Measurements from ENCODE around the gene TFDP1.

The TFDP1 gene, protein sequence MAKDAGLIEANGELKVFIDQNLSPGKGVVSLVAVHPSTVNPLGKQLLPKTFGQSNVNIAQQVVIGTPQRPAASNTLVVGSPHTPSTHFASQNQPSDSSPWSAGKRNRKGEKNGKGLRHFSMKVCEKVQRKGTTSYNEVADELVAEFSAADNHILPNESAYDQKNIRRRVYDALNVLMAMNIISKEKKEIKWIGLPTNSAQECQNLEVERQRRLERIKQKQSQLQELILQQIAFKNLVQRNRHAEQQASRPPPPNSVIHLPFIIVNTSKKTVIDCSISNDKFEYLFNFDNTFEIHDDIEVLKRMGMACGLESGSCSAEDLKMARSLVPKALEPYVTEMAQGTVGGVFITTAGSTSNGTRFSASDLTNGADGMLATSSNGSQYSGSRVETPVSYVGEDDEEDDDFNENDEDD

DNA sequence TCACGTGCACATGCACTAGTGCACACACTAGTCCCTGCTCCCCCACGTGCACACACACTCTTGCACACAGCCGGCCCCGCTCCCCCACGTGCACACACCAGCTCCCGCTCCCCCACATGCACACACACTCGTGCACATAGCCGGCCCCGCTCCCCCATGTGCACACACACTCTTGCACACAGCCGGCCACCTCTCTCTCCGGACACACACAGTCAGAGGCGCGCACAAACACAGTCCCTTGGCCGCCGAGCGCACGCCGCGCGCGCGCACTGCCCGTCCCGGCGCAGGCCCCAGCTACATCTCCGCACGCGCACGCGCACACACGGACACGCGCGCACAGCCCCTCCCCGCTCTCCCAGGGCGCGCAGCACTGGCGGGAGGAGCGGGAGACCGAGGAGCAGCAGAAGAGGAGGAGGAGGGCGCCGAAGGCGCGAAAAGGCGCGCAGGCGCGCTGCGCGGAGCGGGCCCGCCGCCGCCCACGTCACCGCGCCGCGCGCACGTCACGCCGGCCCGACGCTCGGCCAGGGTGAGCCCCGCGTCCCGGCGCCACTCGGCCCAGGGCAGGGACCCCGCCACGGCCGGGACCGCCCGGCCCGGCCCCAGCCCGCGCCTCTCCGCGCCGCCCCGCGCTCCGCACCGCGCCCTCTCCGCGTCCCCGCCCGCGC is at the start of gene TFDP1:
Gene TFDP1, plus strand, starts transcription at position 549 of the 665 bp plus-strand sequence. CDS start 1,085 bp downstream, outside the sequence.
- DNase-seq (ENCODE audit: low spot score) = peak; percentile 89

DNA sequence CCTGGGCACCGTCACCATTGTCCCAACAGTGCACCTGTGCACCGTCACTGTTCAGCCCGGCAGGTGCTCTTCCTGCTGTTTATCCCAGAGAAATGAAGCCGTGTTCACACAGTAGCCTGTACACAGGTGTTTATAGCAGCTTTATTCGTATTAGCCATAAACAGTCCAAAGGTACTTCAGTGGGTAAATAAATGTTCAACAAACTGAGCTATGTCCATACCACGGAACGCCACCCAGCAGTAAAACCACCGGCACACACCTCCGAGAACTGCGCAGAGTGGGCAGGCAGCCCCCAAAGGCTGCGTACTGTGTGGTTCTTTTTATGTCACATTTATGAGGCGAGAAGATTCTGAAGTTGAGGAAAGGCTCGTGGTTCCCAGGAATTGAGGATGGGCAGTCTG is 49.2 kb upstream of the TFDP1 start:
- no peak for DNase-seq (ENCODE audit: low spot score)

DNA sequence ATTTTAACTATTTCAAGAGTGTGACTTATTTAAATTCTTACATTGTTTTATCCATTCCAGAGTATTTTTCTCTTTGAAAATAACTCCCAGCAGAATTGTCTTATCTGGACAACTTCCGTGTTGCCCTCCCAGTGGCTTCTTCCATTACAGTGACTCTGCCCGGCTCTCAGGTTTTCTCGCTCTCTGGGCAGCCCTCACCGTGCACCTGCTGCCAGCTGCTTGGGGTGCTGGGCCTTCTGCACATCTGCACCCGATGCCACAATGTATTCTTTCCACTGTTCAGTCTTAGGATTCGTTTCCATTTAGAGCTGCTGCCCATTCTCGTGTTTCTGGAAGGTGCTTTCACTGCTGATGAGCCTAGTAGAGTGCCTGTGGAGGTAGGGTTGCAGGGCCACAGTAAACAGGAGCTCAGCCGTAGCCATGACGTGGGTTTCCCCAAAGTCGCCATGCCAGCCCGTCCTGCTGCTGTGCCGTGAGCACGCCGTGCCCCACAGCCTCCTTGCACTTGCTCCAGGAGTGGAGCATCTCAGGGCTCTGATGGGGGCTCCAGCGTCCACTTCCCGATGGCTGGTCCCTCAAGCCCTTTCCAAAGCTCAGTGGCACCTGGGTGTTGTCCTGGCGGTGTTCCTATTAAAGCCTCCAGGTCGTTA is 48.0 kb upstream of the TFDP1 start:
- DNase-seq (ENCODE audit: low spot score) = no peak

DNA sequence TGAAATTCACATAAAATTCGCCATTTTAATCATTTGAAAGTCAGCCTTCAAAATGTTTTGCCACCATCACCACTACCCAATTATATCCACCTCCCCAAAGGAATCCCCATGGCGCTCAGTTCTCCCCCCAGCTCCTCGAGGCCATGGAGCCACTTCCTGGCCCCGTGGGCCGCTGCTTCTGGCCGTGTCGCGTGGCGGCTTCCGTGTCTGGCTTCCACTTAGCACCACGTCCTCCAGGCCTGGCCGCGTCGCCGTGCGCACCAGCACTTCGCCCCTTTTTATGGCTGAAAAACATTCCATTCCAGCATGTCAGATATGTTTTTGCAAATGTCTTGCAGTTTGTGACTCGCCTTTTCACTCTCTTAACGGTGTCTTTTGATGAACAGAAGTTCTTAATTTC is 47.3 kb upstream of the TFDP1 start:
- no peak for DNase-seq (ENCODE audit: low spot score)

DNA sequence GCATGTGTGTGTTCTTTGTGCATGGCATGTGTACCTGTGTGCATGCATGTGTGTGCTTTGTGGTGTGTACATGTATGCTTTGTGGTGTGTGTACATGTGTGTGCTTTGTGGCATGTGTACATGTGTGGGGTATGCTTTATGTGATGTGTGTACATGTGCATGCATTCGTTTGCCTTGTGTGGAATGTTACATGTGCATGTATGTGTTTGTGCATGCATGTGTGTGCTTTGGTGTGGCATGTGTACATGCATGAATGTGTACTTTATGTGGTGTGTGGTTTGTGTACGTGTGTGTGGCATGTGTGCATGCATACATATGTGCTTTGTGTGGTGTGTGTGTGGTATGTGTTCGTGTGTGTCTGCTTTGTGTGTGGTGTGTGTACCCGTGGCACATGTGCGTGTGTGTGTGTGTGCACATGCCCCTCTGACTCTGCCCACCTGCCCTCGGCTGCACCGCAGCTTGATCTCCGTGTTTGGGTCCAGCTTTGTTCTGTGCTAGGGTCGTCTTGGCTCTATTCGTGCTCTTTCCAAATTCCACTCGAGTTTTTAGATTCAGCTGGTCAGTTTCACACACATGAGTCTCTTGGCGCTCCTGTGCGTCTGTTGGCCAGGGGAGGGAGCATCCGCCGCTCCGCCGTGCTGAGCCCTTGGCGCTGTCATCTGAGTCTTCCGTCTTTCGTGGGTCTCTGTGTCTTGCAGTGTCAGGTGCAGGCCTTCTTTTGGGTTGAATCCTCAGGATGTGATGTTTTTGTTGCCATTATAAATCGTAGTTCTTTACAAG is 46.5 kb upstream of the TFDP1 start:
- DNase-seq (ENCODE audit: low spot score) = no peak

DNA sequence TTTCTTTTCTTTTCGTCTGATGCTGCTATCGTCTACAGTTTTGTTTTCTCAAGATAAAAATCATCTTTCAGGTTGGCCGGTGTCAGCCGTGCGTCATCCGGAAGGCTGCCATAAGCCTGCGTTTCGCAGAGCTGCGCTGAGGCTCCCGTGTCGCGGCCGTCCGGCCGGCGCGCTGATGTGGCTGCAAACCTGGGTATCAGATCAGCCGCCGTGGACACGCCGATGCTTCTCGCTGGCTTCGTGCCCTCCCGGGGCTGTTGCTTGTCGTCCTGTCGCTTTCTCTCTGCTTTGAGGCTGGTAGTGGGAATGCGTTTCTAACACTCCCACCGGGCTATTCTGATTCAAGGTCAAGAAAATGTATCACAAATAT is 45.9 kb upstream of the TFDP1 start:
- DNase-seq (ENCODE audit: low spot score) = no peak

DNA sequence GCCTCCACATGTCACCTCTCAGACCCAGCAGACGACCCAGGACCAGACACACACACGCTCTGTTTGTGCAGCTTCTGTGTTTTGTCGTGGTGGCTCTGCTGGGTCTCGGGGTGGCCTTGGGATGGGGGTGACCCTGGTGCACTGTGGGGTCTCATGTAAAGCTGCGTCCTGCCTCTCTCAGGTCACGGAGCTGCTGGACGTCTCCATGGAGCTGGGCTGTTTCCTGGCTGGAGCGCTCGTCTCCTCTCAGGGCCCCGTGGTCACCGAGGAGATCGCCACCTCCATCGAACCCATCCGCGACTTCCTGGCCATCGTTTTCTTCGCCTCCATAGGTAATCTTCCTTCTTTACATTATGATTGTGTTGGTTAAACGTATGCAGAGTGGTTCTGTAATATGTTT is 45.4 kb upstream of the TFDP1 start:
- DNase-seq (ENCODE audit: low spot score) = no peak

DNA sequence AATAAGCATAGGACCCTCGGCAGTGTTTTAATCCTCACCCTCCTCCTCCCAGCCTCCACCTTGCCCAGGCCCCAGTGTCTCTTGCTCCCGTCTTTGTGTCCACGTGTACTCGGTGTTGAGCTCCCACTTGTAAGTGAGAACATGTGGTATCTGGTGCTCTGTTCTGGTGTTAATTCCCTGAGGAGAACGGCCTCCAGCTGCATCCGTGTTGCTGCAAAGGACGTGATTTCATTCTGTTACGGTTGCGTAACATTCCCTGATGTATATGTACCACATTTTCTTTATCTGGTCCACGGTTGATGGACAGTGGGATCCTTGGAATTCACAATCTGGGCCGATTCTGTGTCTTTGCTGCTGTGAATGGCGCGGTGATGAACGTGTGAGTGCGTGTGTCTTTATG is 44.7 kb upstream of the TFDP1 start:
- DNase-seq (ENCODE audit: low spot score) = no peak

DNA sequence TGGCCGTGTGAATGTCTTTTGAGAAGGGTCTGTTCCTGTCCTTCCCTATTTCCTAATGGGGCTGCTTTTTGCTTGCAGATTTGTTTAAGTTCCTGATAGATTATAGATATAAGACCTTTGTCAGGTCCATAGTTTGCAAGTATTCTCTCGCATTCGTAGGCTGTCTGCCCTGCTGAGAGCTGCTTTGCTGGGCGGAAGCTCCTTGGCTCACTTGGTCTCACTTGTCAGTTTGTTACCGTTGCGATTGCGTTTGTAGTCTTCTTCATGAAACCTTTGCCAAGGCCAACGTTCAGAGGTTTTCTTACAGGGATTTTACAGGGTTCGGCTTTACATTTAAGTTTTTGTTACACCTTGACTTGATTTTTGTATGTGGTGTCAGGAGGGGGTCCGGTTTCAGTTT is 44.0 kb upstream of the TFDP1 start:
- no peak for DNase-seq (ENCODE audit: low spot score)

DNA sequence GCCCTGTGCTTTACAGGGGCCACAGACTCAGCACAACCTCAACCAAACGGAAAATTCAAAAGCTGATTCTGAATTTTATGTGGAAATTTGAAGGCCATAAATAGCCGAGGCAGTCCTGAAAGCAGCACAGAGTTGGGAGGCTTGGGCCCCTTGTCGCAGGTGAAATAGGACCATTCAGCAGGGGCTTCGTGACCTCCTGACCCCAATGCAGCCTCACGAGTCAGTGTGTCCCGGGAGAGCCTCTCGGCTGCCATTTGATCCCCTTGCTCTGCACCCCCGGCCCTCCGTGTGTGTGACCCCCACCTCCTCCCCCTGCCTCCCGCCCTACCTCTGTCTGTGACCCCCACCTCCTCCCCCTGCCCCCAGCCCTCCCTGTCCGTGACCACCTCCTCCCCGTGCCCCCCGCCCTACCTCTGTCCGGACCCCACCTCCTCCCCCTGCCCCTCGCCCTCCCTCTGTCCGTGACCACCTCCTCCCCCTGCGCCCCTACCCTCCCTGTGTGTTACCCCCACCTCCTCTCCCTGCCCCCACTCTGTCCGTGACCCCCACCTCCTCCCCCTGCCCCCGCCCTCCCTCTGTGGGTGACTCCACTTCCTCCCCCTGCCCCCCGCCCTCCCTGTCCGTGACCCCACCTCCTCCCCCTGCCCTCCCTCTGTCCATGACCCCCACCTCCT is 41.7 kb upstream of the TFDP1 start:
- DNase-seq (ENCODE audit: low spot score) = no peak

DNA sequence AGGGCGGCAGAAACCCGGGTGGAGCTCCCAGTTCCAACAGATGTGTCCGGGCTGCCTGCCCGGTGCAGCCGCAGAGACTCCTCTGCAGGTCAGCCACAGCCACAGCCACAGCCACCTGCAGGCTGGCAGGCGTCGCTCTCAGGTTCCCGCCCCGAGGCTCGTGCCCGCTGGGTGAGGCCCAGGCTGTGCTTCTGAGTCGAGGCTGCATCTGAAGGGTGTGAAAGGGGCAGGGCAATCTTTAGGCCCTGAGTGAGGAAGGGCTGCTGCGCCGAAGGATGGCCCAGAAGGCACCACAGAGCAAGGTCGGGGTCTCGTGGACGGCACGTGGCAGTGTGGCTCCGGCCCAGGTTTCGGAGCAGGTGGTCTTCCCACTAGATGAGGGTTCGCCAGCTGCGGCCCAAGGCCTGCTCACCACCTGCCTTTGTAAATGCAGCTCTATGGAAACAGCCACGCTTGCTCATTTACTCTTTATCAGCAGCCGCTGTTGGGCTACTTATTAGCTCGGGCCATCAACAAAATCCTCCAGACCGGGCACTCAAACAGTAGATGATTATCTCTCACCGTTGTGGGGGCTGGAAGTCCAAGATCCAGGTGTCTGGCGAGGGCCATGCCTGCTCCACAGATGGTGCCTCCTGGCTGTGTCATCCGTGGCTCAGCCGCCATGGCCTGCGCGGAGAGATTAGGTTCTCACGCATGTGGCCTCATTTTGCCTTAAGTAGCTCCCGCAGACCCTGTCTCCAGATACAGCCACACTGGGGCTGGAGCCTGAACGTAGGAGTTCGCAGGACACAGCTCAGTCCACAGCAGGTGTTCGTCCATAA is 40.3 kb upstream of the TFDP1 start:
- no peak for DNase-seq (ENCODE audit: low spot score)

DNA sequence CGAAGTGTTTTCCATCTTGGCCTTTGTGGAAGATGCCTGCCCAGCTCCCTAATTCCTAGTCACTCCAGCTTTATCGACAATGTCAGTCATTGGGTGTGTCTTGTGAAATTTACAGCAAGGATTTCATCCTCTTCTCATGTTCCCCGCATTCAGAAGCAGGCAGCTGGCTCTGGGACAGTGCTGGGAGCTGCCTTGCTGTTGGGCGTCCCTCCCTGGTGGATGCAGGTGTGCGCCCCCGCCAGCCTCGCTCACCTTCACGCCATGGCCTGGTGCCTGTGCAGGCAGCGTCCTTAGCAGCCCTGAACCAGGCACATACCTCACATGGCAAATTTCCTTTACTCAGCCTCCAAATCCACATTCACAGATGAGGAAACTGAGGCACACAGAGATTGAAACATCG is 39.7 kb upstream of the TFDP1 start:
- DNase-seq (ENCODE audit: low spot score) = no peak

DNA sequence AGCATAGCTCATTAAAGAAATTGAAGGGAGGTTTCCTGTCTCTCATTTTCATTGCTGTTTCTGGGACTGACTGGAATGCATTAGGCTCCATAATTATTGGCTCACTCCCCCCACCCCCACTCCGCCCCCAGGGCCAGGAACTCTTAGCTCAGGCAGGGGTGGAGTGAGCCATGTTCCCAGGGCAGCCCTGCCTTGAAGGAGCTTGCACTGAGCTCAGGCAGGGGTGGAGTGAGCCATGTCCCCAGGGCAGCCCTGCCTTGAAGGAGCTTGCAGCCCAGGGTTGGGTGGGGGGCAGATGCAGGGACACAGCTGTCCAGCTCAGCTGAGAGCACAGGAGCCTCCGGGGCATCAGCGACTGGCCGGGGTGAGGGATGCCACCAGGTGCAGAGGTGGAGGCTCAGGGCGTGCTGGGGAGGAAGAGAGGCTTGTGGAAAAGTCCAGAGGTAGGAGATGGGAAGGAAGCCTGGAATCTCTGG is 39.1 kb upstream of the TFDP1 start:
- DNase-seq (ENCODE audit: low spot score) = no peak

DNA sequence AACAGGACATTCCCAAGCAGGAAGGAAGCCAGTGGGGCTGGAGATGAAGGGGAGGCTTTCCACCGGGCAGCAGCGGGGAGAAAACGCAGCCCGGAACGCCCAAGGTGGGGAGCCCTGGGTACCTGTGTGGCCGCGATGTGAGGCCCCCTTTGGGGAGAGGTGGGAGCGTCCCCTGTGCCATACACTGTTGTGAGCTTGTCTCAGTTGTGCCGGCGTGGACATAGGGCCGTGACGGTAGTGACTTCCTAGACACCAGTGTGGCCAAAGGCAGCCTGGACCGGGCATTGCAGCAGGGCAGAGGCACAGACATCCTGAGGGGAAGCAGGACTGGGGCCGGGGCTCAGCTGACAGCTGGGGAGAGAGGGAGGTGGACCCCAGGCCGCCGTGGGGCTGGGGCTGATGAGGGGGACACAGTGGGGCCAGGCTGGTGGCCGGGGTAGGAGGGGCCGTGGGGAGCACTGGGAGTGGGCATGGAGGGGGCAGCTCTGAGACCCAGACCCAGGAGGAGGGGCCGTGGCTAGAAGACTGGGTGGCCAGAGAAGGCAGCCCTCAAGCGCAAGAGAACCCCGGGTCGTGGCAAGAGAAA is 38.5 kb upstream of the TFDP1 start:
- DNase-seq (ENCODE audit: low spot score) = no peak

DNA sequence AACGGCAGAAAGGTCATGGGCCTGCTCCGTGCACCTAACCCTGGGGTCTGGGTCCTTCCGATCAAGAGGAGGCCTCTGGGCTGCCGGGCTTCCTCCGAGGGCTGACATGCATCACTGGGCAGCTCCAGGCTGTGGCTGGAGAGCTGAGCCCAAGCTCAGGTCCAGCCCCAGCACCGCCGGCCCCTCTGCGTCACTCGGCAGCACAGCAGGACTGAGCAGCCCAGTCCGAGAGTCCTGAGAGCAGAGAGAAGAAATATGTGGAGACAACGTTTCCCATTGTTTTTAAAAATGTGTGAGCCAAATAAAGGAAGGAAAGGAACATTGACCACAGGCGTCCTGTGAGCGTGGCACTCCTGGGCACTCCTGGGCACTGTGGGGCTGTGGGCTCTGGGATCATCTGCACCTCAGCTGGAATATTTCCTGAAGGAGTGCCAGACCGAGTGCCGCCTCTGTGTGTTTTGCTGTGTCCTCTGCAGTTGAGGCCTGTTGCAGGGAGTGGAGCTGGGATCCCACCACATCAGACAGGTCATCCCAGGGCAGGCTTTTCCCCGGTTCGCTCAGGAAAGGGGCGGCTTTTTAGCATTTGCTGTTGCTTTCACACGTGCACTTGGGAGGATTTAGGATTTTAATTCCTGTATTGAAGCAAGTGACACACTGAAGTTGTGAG is 37.8 kb upstream of the TFDP1 start:
- DNase-seq (ENCODE audit: low spot score) = no peak

DNA sequence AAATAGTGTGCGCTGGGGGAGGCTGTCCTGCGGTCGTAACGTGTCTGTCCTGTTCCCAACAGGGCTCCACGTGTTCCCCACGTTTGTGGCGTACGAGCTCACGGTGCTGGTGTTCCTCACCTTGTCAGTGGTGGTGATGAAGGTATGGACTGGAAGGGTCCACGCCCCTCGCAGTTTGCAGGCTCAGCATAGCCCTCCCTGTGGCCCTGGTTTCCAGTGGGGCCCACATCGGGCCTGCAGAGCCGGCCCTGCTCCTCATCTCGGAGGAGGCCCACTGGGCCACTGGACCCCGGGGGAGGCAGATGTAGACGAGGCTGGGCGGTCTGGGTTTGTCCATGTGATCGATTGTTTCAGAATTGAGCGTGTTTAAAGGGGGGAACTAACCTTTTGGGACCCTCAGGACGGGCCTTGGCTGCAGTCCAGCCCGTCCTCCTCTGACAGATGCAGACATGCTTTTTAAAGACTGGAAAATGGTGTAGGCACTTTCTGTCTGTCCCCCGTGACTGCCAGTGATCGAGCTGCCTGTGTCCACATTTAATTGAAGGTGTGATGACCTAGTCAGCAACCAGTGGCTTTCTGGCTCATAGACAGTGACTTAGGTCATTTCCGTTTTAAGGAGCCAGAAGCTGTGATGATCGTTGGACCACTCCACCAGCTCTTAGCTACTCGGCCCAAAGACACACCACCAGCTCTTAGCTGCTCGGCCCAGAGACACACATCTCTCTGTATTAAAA is 37.1 kb upstream of the TFDP1 start:
- DNase-seq (ENCODE audit: low spot score) = no peak

DNA sequence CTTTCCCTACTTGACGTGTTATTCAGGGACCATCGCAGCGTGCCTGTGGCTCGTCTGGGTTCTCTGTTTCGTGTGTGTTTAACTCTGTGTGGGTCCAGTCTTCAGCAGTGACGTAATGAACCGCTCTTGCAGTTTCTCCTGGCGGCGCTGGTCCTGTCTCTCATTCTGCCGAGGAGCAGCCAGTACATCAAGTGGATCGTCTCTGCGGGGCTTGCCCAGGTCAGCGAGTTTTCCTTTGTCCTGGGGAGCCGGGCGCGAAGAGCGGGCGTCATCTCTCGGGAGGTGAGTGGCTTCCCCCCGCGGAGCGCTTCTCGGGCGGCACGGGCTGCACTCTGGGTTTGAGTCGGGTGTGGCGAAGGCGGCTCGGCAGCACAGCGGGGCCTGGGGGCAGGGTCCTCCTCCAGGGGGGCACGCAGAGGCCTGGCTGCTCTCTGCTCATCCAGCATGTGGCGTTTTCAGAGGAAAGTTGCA is 36.3 kb upstream of the TFDP1 start:
- DNase-seq (ENCODE audit: low spot score) = no peak

DNA sequence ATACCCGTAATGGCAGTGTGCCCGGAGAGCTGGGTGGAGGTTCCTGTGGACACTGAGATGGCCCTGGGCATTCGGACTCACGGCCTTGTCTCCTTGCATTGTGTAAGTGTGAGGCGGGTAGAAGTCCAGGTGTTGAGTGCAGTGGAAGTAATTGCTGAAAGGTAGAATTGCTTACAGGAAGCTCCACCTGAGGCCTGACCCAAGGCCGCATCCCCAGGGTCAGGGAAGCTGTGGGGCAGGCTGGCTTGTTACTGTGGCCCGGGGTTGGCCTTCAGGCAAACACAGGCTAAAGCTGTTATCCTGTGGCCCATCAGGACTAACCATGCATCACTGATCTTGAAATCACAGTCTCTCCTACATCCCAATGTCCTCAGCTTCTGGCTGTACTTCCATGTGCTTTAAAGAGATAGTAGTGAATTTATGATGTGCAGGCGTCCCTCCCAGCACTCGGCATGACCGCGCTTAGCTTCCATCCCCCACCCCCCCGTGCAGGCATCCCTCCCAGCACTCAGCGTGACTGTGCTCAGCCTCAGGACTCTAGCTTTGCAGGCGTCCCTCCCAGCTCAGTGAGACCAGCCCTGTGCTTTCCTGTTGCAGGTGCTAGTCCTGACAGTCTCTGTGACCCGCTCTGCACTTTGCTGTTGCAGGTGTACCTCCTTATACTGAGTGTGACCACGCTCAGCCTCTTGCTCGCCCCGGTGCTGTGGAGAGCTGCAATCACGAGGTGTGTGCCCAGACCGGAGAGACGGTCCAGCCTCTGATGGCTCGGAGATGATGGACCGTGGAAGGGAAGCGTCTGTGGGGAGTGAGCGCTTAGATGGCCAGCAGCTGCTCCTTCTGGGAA is 35.6 kb upstream of the TFDP1 start:
- DNase-seq (ENCODE audit: low spot score) = no peak

Data from HuH-7.5 (cell line).